Measurements from ENCODE around the gene CAMTA1.

DNA sequence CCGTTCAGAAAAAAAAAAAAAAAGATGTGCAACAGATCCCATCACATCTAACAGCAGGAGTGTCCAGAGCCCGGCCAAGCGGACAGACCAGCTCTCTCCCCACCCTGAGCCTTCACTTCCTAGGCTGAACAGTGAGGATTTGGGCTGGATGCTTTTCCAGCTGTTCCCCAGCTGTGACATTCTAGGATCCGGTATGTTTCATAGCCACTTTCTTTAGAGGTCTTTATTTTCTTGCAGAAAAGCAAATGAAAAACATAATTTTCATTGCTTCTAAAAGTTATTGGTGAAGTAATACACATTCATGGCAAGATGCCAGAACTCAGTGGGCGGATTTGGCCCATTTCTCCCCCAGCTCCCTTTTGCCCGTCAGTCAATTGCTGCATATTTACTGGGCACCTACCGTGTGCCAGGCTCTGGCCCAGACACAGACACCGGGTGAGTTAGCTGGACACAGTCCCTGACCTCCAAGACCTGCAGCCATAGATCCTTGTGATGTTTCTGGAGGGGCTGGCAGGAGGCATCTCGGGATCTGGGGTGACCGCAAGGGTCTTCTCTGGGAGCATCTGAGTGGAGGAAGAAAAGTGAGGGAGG lies 772.1 kb downstream of the CAMTA1 start:
- TF ChIP-seq EZH2 (optimal IDR thresholded peaks at IDR 0.05; ENCODE audit: low read depth, low read length) (no peak), EZH2phosphoT487 (IDR thresholded peaks at IDR 0.05; ENCODE audit: low read length) (no peak)
- TF ChIP-seq, protein P1, sequence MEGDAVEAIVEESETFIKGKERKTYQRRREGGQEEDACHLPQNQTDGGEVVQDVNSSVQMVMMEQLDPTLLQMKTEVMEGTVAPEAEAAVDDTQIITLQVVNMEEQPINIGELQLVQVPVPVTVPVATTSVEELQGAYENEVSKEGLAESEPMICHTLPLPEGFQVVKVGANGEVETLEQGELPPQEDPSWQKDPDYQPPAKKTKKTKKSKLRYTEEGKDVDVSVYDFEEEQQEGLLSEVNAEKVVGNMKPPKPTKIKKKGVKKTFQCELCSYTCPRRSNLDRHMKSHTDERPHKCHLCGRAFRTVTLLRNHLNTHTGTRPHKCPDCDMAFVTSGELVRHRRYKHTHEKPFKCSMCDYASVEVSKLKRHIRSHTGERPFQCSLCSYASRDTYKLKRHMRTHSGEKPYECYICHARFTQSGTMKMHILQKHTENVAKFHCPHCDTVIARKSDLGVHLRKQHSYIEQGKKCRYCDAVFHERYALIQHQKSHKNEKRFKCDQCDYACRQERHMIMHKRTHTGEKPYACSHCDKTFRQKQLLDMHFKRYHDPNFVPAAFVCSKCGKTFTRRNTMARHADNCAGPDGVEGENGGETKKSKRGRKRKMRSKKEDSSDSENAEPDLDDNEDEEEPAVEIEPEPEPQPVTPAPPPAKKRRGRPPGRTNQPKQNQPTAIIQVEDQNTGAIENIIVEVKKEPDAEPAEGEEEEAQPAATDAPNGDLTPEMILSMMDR (IDR thresholded peaks at IDR 0.05; ENCODE audit: low read length), result no peak
